Measurements from ENCODE around the gene AXIN1.
"Not testable (repeated sequence)": the region's sequence is repeated elsewhere in the genome, so short reads cannot be mapped to it uniquely, and the experiment has no call there.

AXIN1 gene

DNA sequence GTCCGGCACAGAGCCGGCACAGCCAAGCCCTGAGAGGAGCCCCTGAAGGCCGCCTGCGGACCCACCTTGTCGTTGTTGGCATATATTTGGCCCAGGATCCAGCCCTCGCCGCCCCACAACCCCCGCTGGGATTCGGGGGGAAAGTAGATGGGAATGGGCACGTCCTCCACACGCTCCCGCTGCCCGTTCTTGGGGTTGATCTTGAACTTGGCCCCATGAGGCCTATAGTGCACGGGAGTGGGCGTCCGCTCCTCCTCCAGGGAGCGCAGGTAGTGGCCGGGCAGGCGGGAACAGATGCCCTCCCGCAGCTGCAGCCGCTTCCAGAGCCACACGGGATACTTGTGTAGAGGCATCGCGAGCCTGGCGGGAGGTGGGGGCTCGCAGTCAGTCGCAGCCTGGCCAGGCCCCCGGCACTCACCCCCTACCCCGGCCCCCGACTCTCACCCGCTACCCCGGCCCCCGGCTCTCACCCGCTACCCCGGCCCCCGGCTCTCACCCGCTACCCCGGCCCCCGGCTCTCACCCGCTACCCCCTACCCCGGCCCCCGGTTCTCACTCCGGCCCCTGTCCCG, 17.4 kb upstream of the AXIN1 start:
- DNase-seq (ENCODE audit: low spot score), result no peak

DNA sequence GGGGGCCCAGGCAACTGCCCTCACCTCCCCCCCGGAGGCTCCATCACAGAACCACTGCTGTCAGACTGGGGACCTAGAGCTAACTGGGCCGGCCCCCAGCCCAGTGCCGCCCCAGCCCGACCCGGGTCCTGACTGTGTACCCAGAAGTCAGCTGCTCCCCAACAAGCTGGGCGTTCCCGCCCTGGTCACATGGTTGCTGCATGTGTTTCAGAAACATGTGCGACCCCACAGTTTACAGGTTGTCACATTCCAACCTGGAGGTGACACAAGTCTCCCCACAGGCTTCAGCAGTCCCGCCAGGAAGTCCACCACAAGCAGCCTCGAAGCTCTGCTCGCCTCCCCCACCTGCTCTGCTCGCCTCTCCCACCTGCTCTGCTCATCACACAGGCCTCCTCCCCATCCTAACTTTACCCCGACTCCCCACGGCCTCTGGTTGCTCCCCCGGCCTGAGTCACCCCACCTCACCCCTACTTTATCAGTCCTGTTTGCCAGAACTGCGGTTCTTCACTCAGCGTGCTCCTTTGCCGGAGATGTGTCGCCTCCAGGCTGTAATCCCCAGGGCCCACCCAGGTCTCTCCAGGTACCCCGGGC, 16.8 kb upstream of the AXIN1 start:
- DNase-seq (ENCODE audit: low spot score), result no peak

DNA sequence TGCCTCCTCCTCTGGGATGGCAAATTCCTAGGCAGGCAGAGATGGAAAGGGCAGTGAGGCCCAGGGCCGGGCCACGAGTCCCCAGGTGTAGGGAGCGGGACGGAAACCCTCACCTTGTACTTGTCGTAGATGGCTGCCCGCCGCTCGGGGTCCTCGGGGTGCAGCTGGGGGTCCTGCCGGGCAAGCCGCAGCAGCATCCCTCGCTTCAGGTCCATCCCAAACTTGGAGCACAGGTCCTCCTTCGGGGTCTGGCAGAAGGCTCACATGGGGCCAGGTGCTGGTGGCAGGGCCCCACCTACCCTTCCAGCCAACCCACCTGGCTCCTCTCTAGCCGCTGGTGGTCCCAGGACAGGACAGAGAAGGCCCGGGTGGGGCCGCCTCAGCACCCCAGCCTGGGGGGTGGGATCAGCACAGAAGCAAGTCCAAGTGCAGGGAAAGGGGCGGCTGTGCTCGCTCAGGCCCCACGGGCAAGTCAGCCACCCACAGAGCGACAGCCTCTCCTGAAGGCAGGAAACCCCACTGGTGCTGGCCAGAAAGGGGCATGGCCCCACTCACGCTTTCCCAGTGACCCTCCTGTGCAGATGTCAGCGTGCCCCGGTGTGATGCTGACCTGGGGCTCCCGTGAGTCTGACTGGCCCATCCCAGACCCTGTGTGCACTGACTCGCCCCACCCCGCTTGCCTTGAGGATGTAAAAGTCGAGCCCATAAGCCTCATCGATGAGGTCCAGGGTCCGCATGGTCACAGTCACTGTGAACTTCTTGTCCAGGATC, 16.1 kb upstream of the AXIN1 start:
- no peak for DNase-seq (ENCODE audit: low spot score)

GRCh38 chr16:367333-367903, 14.9 kb upstream of the AXIN1 start:
- no peak for DNase-seq (ENCODE audit: low spot score)

DNA sequence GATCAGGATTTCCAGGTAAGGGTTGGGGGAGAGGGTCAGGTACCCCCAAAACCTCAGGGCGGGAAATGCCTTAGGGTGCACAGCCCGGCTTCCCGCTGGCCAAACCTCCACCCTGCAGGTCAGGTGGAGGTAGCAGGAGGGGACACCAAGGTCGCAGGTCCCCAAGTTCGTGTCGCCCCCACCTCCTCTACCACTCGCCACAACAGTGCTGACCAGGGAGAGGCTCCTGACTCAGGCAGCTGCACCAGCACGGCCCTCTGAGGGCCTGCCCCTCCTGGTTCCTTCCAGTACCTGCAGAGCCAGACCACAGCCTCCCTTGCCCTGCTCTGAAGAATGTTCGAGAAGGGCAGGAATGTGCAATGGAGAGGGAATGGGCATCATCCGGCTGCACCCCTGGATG, 14.0 kb upstream of the AXIN1 start:
- DNase-seq (ENCODE audit: low spot score), result no peak

- DNase-seq (ENCODE audit: low spot score), result no peak
Observed at GRCh38 chr16:364595-365491, 12.3 kb upstream of the AXIN1 start.

GRCh38 chr16:363766-364490, 11.4 kb upstream of the AXIN1 start:
- DNase-seq (ENCODE audit: low spot score), result no peak

DNA sequence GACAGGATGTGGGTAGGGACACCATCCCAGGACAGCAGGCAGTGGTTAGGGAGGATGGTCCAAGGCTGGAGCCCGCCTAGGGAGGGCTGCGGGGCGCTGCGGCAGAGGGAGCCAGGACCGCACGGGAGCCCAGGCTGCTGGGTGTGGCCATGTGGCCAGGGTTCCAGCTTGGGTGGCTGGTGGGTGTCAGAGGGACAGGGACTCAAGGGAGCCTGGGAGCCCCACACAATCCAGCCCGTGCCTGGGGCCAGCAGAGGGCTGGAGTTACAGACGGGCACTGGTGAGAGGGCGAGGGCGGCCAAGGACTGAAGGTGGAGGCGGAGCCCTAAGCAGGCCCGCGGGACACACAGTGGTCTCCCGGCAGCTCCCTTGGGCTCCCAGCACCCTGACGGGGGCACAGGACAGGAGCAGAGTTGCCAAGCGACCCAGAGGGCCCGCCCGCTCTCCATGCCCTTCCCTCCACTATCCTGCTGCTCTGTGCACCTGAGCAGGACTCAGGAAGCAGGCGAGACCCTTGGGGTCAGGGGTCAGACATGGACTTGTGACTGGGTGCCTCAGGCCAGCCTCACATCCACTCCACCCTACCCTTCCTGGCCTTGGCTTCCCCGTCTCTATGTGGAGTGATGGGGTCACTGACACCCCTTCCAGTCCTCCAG, 10.7 kb upstream of the AXIN1 start:
- no peak for DNase-seq (ENCODE audit: low spot score)

DNA sequence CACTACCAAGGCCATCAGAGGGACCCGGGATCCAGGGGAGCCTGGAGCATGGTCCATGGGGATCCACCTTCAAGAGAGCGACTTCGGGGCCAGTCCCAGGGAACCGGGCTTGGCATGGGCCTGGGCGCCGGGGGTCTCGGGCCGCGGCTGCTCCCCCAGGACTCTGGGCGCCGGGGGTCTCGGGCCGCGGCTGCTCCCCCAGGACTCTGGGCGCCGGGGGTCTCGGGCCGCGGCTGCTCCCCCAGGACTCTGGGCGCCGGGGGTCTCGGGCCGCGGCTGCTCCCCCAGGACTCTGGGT, 10.1 kb upstream of the AXIN1 start:
- DNase-seq (ENCODE audit: low spot score), result not testable (repeated sequence)

- DNase-seq (ENCODE audit: low spot score), result no peak
Observed at GRCh38 chr16:361872-362701, 9.6 kb upstream of the AXIN1 start.

GRCh38 chr16:361341-361871, 8.9 kb upstream of the AXIN1 start:
- no peak for DNase-seq (ENCODE audit: low spot score)

GRCh38 chr16:360698-361336, 8.3 kb upstream of the AXIN1 start:
- no peak for DNase-seq (ENCODE audit: low spot score)

DNA sequence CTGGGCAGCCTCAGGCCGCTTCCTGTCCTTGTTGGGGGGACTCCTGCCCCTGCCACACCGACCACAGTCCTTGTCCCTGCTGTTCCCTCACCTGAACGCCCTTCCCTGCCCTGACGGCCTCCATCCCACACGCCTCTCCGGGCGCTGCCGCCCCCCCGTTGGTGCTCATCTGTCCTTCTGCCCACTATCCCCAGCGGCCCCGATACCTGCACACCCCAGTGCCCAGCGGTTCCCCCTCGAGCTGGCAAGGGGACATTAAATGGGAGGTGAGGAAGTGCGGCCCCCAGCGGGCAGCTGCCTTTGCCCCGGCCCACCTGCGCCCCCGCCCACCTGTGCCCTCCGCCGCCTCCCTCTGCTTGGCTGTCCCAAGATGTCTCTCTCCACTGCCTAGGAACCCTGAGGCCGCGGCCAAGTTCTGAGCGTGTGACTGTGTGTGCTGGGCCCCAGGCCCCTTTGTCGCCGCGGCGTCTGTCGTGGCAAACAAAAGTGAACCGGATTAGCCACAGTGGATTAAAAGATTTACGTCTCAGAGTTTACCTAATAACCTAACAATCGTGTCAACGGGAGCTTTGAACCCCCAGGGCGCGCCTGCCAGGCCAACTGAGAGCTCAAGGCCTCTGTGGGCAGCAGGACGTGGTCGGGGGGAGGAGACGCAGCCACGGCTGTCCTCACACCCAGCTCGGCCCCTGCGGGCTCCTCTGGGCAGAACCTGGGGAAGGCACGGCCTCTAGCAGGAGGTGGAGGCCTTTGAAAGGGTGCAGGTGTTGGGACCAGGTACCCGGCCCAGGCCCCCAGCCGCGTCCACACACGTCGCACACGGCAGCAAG, 7.6 kb upstream of the AXIN1 start:
- no peak for DNase-seq (ENCODE audit: low spot score)

- no peak for DNase-seq (ENCODE audit: low spot score)
Observed at GRCh38 chr16:359067-359763, 6.7 kb upstream of the AXIN1 start.

DNA sequence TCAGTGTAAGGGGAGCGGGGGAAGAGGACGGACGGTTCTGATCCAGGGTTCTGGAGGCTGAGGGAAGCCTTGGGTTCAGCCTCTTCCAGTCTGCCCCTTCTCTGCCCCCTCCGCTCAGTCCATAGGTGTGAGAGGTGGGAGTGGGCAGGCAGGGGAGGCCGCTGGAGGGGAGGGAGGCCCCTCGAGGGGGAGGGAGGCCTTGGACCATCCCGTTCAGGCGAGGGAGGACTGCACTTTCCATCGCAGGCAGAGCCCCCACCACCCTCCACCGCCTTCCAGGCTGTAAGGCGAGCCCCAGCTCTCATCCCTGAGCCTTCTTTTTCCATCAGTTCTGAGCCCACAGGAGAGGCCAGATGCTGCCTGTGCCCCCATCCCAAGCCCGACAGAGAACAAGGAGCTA, 4.2 kb upstream of the AXIN1 start:
- DNase-seq (ENCODE audit: low spot score), result no peak

GRCh38 chr16:354971-355461, 2.5 kb upstream of the AXIN1 start:
- DNase-seq (ENCODE audit: low spot score), result no peak

DNA sequence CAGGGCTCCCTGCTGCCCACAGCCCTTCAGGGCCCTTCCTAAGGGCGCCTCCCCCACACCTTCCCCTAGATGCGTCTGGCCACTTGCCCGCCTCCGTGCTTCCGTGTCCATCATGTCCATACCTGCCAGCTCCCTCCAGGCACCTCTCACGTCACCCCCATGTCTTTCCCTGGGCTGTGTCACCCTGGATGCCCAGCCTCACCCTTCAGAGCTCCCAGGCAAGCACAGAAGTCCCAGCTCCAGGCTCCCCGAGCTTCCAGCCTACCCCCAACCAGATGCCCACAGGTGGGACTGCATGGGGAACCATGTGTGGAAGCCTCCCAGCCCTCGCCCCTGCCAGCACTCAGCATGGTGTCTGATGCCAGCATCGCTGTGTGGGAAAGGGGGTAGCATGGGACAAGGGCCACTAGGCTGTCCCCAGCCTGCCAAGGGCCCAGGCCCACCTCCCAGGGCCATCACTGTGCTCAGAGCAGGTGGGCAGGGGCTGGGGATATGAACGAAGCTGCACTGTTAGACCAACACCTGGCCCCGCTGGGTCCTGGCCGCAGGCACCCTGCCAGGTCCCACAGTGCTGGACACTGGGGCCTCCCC, 1.9 kb upstream of the AXIN1 start:
- no peak for DNase-seq (ENCODE audit: low spot score)
